GM21390 (cell line): ENCODE data around the gene DDX31.

Source experiments
- ATAC-seq: cut with Tn5 transposase; IDR thresholded peaks from one replicate; pipeline ENCODE4 v1.9.1; 2021; ENCODE audit not compliant: unreplicated experiment

Gene DDX31

DNA sequence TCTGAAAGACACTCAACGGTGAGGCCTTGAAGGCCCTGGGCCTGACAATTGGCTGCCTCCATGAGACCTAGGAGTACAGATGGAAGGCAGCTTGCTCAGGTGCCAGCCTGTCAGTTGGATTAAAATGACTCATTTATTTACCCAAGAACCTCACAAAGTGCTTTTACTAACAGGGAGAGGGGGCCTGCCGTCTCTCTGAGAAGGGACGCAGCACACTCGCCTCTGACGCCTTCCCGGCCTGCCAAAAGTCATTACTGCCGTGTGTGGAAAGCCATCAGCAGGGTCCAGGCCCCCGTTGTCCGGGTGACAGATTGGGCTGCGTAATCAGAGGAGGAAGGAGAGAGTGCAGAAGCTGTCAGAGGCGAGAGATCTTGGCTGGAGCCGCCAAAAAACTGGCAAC is 32.4 kb downstream of the DDX31 start:
- no peak for ATAC-seq

DNA sequence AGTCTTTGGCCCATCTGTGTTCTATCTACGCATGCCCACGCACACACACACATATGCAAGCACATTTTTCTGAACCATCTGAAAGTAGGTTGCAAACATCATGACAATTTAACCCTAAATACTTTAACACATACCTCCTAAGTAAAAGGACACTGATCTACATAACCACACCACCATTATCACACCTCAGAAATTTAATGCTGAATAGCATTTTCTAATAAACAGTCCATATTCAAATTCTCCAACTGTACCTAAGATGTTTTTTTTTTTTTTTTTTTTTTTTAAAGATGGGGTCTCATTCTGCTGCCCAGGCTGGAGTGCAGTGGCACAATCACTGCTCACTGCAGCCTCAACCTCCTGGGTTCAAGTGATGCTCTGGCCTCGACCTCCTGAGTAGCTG is 35.5 kb downstream of the DDX31 start:
- ATAC-seq = no peak

DNA sequence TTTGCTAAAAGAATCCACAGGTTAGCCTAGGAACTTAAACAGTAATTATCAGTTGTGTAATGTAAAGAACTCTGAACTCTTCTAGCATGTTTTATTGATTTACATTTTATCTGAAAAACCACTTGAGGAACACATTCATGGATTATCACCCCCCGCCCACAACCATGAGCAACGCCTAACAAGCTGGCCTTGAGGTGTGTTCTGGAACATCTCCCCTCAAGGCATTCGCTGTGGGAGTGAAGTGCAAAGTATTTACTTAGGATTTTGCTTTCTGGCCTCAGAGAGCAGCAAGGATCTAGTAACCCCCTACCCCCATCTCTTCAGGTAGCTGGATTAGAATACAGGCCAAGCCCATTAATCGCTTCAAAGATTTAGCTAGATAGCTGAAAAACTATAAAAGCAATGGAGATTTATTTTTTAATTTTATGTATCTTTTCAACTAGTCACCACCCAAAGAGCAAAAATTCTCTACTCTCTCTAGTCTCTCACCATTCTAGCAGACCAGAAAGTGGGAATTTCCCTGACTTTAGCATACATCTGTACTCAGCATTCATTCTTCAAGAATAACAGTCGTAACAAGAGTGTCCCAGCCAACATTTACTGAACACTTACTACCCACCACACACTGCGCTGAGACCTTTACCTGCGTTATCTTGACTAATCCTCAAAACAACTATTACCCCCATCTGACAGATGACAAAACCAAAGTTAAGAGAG is 37.2 kb downstream of the DDX31 start:
- no peak for ATAC-seq

DNA sequence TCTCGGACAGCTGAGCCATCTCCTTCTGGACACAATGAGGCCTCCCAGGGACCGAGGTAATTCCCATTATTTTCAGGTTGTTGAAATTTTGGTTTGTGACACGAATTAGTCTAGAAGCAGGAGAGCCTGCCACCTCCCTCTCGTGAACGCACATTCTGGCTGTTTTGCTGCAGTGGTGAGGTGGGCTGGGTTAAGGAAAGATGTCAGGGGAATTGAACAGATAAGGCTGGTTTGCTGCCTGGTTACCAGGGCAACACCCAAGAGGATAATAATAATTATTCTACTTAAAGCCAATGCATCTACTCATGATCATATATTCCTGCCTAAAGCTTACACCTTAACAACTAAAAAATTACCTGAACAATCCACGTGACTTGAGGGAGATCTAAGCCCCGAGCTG is 38.1 kb downstream of the DDX31 start:
- no peak for ATAC-seq

DNA sequence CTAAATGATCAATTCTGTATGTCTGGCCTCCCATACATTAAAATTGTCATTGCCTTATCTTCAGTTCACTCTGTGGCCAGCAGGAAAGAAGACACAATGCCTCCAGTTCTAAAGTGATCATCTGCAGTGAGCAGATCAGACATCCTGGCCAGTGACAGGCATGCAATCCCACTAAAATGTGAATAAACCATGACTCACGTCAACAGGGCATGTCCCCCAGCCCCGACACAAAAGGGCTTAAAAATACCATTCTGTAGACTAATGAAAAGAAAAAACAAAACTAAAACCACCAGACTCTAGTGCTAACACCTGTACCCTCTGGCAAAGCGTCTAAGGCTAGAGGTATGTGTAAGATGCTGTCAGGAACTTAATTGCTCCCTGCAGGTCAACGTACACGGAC is 38.5 kb downstream of the DDX31 start:
- no peak for ATAC-seq

DNA sequence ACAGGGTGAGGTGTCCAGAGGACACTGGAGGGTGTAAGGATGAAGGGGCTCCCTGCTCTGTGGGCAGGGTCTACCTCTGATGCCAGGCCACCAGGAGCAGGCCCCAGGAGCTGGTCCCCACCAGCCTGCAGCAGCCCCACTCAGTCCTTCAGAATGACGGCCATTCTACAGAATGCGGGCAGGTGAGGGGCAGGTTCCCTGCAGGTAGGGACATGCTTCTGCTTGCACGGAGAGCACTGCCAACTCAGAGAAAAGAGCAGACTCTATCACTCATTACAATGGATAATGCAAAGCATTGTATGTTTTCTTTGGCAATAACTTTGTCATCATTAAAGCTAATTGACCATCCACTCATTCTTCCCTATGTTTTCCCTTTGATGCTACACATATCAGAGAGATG is 39.0 kb downstream of the DDX31 start:
- ATAC-seq = no peak

DNA sequence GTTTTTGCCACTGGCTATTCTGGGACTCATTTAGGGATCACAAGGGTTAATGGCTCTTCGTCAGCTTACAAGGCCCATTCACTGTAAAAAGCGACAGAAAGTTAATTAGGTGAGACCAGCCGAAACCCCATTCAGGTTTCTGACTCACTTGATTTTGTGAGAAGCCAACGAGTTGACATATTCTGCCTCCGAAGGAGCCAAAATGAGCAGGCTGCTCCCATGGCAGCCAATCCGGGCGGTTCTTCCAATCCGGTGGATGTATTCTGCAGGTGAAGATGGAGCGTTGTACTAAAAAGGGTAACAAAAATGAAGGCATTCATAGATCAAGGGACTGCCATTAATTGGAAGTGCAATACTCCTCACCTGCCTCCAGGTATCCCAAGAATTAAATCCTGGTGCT is 39.7 kb downstream of the DDX31 start:
- no peak for ATAC-seq

DNA sequence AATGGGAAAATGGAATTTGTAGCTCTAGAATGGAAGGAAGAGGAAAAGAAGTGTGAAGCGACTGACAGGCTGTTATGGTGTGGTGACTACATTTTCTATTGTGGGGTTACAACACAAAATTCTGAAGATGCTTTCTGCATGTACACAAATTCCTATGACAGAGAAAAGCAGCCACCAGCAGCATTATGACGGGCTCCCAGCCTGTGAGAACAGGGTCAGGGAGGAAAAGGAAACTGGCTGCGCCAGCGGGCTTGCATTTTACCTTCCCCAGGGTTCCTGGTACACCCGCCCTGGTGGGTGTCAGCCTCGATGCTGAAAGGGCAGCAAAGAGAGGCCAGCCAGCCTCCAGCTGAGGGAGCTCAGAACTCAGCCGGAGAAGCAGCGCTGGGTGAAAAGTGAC is 41.0 kb downstream of the DDX31 start:
- no peak for ATAC-seq

DNA sequence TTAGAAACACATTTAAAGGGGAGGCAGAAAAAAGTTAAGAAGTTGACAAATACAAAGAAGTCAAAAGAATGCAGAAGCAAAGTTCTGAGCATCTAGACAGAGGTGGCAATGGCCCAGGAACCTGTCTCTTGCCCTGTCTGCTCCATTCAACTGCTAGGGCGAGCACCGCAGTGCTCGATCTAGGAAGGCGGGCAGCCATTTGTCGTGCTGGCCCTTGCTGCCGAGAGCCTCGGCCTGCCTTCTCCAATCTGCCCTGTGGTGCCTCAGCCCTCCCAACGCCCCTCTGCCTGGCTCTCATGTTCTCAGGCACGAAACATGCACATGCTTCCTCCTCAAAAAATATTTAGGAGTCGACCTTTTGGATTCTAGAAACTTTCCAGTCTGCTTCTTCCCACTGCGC is 42.2 kb downstream of the DDX31 start:
- no peak for ATAC-seq

DNA sequence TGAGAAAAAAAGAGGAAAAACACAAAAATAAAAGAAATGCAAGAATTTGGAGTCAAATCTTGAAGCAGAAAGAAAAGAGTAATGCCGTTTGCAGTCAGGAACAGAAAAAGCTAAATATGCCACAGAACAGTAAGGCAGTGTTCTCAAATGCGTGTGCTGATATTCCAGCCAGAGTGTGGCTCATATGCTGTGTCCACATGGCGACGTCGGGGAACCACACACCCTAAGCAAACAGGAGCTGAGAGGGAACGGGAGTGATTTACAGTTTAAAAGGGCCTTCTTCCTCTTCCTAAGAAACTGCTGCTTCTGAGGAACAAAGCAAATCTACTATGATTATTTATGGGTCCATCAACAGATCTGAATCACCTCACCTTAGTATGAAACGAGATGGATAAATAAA is 42.7 kb downstream of the DDX31 start:
- no peak for ATAC-seq

DNA sequence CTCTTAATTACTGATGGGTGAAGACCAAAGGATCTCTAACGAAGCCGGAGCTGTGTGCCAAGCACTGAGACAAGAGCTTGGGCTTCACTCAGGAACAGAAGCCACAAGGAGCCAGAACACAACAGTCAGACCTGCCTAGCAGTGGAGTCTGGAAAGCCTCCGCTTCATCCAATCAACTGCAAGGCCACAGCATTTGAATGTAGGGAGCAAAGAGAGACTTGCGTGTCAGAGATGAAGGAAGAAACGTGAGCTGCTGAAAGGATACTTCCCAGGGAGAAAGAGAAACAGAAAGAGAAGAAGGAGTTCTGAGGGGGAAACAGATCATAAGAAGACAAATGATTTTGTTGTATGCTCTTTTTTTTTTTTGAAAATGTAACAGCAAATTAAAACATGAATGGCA is 43.5 kb downstream of the DDX31 start:
- ATAC-seq = no peak

DNA sequence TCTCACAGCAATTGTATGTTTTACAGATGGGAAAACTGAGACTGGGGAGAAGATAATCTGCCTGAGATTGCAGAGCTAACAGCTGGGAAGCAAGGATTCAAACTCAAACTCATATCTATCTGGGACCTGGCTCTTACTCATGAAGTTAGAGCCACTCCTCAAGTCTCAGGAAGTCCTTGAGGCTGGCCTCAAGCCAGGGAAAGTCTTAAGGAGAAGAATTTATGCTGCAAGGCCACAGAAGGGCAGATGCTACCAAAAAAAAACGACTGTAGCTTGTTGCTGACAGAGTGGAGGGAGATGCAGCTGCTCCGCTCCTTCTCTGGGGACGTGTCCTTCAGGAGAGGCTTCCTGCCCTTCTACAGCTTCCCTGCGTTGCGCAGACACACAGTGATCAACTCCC is 47.6 kb downstream of the DDX31 start:
- ATAC-seq = no peak

DNA sequence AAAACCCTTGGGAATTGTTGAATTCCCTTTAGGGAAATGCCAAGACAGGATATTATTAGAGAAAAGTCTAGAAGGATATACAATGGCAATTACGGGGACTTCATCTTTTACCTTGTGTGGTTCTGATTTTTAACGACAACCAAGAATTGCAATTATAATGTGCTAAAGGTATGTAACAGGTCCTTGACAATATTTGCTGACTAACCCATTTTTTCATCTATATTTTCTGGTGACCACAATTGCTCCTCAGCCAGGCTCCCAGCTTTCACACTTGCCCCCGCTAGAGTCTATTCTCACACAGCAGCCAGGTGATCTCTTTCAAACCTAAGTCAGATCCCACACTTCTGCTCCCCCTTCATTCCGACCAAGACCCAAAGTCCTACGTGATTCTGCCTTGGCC is 53.1 kb downstream of the DDX31 start:
- no peak for ATAC-seq

DNA sequence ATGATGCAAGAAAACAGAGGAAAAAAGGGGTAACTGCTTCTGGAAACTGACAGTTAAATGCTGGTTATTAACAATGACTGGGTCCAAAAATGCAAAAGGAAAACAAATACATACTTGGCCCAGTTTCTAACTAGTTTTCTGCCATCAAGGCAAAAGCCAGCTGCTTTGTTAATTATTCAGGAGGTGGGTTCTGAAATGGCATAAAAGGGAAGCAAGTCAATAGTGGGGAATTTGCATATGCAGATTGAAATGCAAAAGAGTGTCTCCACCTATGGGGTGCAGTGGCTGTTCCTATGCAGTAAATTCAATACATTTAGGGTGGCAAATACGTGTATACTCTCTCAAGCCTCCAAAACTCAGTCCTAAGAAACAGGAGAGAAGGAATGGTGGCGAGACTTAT is 54.0 kb downstream of the DDX31 start:
- no peak for ATAC-seq

DNA sequence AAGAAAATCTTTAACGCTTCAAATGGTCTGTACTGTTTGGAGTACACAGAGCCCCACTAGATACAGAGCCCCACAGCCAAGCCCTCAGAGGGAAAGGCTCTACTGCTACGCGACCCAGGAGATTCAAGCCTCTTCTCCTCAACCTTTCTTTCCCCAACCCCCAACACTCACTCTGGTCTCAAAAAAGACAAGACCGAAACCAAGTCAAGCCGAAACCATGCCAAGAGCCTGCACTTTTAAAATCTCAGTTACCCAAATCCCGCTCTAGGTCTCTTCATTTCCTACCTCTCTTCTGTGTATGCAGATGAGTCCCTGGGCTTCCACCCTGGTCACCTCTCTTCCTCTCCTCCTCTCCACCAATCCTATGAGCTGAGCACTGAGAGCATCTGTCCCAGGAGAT is 55.5 kb downstream of the DDX31 start:
- no peak for ATAC-seq

DNA sequence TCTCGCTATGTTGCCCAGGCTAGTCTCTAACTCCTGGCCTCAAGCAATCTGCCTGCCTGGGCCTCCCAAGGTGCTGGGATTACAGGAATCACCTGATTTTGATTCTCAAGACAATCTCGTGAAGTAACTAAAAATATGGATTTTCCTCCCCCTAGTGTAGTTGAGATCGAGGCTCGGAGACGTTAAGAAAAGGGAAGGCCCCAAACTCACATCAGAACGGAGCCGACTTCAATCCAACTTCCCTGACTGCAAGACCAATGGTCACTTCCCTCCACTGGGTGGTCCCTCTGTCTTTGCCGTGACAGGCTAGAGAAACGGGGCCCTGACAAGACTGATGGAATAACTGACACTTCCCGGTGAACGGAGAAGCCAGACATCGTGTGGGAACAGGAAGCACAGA is 59.1 kb downstream of the DDX31 start:
- ATAC-seq = no peak

DNA sequence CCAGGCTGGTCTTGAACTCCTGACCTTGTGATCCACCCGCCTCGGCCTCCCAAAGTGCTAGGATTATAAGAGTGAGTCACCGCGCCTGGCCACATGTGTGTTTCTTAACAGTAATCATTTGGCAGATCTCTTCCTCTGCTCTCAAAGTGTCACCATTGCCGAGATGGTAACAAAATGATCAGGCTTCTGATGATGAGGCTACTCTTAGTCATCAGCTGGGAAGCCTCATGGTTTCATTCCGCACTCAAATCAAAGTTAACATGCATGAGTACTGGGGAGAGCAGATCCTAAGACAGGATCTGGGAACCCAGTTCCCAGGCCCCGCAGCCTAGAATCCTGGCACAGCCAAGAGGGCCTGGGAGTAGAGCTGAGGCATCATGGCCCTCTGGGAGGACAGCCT is 60.0 kb downstream of the DDX31 start:
- no peak for ATAC-seq

DNA sequence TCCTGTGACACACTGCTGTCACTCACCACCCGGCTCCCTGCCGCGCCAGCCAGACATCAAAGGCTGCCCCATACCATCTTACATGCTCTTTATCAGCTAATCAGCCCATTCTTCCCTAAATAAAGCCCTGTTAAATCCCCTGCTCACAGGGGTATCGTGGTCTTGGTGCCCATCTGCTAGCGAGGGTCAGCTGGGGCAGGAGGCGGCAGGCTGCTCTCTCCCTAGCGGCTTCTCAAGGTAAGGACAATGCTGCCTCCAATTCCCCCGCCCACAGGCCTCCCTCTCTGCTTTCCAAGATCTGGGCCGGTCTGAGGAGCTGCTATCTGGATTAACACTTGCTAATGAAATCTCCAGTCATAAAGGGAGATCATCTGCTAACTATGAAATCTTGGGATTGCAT is 60.6 kb downstream of the DDX31 start:
- ATAC-seq = no peak

DNA sequence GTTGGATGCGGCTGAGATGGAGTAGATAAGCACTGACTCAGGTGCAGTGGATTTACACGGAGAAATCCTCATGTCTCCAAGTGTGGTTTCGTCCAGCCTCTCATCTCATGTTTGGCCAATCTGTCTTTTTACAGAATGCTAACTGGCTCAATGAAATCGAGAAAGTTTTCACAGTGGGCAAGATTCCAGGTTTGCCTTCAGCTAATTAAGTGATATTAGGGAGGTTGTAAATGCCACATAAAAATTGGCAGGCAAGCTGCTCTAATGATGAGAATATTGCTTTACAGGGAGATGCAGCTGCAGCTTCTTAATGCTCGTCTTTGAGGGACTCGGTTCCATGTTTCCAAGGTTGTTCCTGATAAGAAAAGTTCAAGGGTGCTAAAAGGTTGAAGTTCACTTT is 63.7 kb downstream of the DDX31 start:
- ATAC-seq = no peak

DNA sequence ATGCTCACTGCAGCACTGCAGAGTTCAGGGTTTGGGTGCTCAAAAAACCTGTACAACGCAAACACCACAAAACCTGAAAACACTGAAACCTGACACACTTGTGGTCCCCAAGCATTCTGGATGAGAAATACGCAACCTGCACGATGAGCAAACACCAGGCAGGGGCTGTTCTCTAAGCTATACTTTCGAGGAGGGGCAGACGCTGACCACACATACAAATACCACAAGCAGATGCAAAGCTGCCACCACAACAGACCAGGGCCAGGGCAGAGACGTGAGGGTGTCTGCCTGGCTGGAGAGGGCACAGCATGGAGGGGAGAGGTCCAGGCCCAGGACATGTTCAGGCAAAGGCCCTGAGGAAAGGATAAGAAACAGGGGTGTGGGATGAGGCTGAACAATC is 64.4 kb downstream of the DDX31 start:
- ATAC-seq = no peak

DNA sequence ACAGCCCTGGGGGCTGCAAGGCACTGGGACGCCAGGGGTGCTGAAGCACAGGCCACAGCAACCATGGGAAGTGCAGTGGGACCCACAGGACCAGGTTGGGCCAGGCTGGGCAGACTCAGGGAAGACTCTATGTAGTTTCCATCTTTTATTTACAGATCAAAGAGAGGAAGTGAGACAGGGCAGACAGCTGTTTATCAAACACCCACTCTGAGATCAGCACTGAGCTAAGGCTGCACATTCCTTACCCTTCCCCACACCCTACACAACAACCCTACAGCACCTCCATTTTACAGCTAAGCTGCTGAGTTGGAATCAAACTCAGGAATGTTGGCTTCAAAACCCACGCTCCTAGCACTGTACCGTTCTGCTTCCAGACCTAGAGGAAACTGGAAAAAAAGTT is 67.6 kb downstream of the DDX31 start:
- ATAC-seq = no peak

DNA sequence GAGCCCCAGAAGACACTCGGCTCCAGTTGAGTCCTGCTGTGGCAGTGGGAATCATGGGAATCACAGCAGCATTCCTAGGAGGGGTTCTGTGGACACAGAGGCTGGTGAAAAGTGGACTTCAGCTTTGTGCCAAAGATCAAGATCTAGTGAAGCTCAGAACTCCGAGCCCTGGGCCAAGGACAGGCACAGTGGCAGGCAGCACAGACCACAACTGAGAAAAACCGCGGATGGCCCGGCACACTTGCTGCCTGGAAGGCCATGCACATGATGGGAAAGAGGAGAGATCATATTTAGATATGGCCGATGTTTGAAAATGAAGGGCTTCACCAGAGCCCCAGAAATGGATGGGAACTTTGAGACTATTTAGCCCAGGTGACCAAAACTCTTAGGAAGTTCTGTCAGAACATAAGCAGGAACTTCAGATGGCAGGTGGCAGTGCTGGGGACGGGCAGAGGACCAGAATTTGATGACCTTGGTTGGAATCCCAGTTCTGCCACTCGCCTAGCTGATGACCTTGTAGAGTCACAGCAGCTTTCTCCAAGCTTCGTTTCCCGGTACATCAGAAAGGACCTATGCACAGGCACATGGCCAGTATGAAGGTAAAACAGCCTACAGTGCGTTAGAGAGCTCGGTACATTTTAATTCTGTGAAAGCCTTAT is 69.3 kb downstream of the DDX31 start:
- no peak for ATAC-seq
